Esophagus muscularis mucosa (tissue), 4 donors: ENCODE measurements around the gene ZNF750.

Source experiments
- CTCF ChIP-seq, 3 experiments: fragments of 200-600 bp in 2 of 3; fragments of 450-650 bp in 1 of 3; sonication (generic) in 2 of 3; IDR thresholded peaks; one replicate each; pipeline ENCODE4 v1.5.1; 2017 to 2019; ENCODE audit warnings: antibody characterized with exemption in 3 of 3, mild to moderate bottlenecking in 2 of 3, moderate library complexity in 1 of 3
- EP300 ChIP-seq: sonication (generic); formaldehyde crosslinking; IDR thresholded peaks from one replicate; pipeline ENCODE4 v1.6.1; 2017; ENCODE audit warnings: antibody characterized with exemption
- POLR2A ChIP-seq: fragments of 450-650 bp; IDR thresholded peaks from one replicate; pipeline ENCODE4 v1.6.1; 2017; ENCODE audit warnings: antibody characterized with exemption, moderate library complexity, mild to moderate bottlenecking, low read depth
- POLR2AphosphoS5 ChIP-seq, 2 donors: sonication (generic); formaldehyde crosslinking; IDR thresholded peaks; one replicate each; pipeline ENCODE4 v1.6.1; 2017; ENCODE audit warnings: antibody characterized with exemption in 2 of 2

DNA sequence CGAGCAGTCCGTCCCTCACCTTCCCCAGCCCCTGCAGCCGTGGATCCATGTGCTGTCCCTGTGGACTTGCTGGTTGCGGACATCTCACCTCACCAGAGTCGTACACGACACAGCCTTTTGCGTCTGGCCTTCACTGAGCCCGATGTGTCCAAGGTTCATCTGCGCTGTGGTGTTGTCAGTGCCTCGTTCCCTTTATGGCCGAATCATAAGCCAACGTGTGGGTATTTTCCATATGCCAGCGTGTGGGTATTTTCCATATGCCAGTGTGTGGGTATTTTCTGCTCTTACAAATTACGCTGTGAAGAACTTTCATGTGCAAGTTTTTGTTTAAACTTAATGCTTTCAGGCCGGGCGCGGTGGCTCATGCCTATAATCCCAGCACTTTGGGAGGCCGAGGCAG, 56.3 kb downstream of the ZNF750 start:
- TF ChIP-seq CTCF (IDR thresholded peaks at IDR 0.05) (no peak), POLR2A (no peak), POLR2AphosphoS5 (IDR thresholded peaks at IDR 0.05) (no peak), EP300 (no peak)
